AML-193 (cell line): Measurements from ENCODE around the gene PCDHA2.
"Not testable (repeated sequence)": the region's sequence is repeated elsewhere in the genome, so short reads cannot be mapped to it uniquely, and the experiment has no call there.

Experiments
- DNase-seq, 2 experiments: peaks; one replicate each; lab custom pipeline; 2025; lab: John Stamatoyannopoulos, UW

The PCDHA2 gene

DNA sequence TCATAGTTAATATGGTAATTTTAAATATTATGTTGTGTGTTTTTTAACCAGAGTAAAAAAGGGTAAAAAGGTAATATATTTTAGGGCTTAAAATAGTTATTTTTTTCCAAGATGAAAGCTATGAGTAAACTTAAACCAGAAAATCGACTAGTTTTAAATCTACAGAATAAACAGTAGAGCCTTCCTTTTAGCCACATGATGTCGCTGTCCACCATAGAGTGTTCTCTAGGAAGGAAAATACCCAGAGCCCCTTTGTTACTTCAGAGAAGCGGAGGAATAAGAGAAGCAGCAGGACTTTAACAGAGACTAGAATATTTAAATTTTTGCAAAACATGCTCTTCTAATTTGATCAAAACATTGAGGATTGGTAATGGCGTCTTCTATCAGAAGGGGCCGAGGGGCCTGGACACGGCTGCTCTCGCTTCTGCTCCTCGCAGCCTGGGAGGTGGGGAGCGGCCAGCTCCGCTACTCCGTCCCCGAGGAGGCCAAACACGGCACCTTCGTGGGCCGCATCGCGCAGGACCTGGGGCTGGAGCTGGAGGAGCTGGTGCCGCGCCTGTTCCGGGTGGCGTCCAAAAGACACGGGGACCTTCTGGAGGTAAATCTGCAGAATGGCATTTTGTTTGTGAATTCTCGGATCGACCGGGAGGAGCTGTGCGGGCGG is at the start of gene PCDHA2:
Gene PCDHA2, plus strand, starts transcription at position 258 of the 664 bp plus-strand sequence.
- peak in 1 of 2 experiments; percentile 1 for DNase-seq

GRCh38 chr5:140753561-140753960 is 41.1 kb upstream of the PCDHA2 start:
- no peak for DNase-seq

DNA sequence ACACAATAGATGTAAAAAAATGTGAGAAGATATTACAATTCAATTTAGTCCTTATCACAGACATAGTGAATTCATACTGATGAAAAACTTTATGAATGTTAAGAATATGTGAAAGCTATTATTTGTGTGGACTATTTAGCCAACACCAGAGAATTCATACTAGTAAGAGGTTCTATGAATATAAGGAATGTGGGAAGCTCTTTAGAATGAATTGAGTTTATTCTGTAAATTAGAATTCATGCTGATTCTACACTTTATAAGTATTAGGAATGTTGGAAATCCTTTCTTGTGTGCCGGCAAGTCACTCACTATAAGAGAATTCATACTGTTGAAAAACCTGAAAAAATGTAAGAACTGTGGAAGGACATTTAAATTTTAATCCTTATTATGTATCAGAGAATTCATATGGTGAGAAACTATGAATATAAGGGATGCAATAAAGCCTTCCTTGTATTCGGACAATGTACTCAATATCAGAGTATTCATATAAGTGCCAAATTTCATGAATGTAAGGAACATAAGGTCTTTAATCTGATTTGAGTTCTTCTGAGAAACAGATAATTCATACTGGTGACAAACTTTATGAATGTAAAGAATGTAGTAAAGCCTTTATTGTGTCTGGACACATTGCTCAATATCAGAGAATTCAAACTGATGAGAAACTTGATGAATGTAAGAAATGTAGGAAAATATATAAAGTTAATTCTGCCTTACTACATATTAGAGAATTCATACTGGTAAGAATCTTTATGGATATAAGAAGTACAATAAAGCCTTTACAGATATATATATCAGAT is 30.3 kb upstream of the PCDHA2 start:
- no peak for DNase-seq

DNA sequence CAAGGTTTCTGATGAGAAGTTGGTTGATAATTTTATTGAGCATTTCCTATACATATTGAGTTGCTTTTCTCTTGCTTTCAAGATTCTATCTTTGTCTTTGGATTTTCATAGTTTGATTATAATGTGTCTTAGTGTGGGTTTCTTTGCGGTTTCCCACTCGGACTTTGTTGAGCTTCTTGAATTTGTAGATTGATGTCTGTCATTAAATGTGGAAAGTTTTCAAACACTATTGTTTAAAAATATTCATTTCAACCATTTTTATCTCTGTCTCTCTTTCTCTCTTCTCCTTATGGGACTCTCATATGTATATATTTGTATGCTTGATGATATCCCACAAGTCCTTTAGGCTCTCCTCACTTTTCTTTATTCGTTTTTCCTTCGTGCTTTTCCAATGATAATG is 27.2 kb upstream of the PCDHA2 start:
- no peak for DNase-seq

- no peak for DNase-seq
Observed at GRCh38 chr5:140780512-140780911, 14.1 kb upstream of the PCDHA2 start.

DNA sequence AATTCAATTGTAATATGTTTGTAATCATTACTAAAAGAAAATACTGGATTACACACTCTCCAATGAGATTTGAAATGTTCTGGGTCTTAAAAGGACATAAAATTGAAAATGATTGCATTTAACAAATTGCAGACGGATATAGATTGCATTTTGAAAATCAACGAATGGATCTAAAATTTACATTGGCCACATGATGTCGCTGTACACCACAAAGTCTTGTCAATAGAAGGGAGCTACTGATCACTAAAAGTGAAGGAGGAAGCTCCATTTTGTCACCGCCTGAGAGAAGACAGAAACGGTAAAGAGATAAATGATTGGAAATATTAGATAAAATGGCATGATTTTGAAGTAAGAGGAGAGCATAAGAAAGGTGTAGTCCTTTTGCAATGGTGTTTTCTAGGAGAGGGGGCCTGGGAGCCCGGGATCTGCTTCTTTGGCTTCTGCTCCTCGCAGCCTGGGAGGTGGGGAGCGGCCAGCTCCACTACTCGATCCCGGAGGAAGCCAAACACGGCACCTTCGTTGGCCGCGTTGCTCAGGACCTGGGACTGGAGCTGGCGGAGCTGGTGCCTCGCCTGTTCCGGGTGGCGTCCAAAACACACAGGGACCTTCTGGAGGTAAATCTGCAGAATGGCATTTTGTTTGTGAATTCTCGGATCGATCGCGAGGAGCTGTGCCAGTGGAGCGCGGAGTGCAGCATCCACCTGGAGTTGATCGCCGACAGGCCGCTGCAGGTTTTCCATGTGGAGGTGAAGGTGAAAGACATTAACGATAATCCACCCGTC is 8.6 kb upstream of the PCDHA2 start, which contains the start of gene PCDHA1:
Gene PCDHA1, plus strand, starts transcription at position 236 of the 782 bp plus-strand sequence.
- peak; percentile 52 to 54 for DNase-seq

DNA sequence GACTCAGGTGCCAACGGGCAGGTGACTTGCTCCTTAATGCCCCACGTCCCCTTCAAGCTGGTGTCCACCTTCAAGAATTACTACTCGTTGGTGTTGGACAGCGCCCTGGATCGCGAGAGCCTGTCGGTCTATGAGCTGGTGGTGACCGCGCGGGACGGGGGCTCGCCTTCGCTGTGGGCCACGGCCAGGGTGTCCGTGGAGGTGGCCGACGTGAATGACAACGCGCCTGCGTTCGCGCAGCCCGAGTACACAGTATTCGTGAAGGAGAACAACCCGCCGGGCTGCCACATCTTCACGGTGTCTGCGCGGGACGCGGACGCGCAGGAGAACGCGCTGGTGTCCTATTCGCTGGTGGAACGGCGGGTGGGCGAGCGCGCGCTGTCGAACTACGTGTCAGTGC is 7.2 kb upstream of the PCDHA2 start:
- not testable (repeated sequence) for DNase-seq

- DNase-seq: not testable (repeated sequence)
Observed at GRCh38 chr5:140787849-140788504, 6.7 kb upstream of the PCDHA2 start.

GRCh38 chr5:140791089-140791488 is 3.6 kb upstream of the PCDHA2 start:
- DNase-seq: peak; percentile 77 to 78

- DNase-seq: no peak
Observed at GRCh38 chr5:140795259-140795641, 598 bp downstream of the PCDHA2 start.

- not testable (repeated sequence) for DNase-seq
Observed at GRCh38 chr5:140796072-140796717, 1.5 kb downstream of the PCDHA2 start.

DNA sequence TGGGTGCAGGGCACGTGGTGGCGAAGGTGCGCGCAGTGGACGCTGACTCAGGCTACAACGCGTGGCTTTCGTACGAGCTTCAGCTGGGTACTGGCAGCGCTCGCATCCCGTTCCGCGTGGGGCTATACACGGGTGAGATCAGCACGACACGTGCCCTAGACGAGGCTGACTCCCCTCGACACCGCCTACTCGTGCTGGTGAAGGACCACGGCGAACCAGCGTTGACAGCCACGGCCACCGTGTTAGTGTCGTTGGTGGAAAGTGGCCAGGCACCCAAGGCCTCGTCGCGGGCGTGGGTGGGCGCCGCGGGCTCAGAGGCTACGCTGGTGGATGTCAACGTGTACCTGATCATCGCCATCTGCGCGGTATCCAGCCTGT is 2.1 kb downstream of the PCDHA2 start:
- DNase-seq: no peak

DNA sequence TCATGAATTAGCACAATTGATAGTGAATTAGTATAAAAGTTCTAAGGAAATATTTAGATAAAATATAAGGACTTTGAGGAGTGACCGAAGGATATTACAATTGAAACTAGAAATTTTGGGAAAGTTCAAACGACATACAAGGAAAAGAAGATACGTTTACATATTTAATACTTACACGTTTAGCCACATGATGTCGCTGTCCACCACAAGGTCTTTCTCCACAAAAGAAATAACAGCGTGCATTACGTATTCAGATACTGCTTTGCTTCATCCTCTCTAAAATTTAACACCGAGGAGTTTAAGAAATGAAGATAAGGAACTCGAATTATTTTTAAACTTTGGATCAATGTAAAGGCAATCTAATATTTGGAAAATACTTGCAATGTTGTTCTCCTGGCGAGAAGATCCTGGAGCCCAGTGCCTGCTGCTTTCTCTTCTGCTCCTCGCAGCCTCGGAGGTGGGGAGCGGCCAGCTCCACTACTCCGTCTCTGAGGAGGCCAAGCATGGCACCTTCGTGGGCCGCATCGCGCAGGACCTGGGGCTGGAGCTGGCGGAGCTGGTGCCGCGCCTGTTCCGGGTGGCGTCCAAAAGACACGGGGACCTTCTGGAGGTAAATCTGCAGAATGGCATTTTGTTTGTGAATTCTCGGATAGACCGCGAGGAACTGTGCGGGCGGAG is 6.3 kb downstream of the PCDHA2 start, which contains the start of gene PCDHA3:
Gene PCDHA3, plus strand, starts transcription at position 242 of the 678 bp plus-strand sequence.
- no peak for DNase-seq

DNA sequence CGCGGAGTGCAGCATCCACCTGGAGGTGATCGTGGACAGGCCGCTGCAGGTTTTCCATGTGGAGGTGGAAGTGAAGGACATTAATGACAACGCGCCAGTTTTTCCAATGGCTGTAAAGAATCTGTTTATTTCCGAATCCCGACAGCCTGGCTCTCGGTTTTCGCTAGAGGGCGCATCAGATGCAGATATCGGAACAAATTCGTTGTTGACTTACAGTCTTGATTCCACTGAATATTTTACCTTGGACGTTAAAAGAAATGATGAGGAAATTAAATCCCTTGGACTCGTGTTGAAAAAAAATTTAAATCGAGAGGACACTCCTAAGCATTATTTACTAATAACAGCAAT is 6.8 kb downstream of the PCDHA2 start:
- DNase-seq: no peak

DNA sequence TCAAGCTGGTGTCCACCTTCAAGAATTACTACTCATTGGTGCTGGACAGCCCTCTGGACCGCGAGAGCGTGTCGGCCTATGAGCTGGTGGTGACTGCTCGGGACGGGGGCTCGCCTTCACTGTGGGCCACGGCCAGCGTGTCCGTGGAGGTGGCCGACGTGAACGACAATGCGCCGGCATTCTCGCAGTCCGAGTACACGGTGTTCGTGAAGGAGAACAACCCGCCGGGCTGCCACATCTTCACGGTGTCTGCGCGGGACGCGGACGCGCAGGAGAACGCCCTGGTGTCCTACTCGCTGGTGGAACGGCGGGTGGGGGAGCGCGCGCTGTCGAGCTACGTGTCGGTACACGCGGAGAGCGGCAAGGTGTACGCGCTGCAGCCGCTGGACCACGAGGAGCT is 7.7 kb downstream of the PCDHA2 start:
- DNase-seq: not testable (repeated sequence)

- DNase-seq: no peak
Observed at GRCh38 chr5:140802781-140803271, 8.2 kb downstream of the PCDHA2 start.

GRCh38 chr5:140806834-140807775 is 12.5 kb downstream of the PCDHA2 start, which contains the start of gene PCDHA4:
Gene PCDHA4 (plus strand): TSS chr5:140807068.
- DNase-seq: no peak

DNA sequence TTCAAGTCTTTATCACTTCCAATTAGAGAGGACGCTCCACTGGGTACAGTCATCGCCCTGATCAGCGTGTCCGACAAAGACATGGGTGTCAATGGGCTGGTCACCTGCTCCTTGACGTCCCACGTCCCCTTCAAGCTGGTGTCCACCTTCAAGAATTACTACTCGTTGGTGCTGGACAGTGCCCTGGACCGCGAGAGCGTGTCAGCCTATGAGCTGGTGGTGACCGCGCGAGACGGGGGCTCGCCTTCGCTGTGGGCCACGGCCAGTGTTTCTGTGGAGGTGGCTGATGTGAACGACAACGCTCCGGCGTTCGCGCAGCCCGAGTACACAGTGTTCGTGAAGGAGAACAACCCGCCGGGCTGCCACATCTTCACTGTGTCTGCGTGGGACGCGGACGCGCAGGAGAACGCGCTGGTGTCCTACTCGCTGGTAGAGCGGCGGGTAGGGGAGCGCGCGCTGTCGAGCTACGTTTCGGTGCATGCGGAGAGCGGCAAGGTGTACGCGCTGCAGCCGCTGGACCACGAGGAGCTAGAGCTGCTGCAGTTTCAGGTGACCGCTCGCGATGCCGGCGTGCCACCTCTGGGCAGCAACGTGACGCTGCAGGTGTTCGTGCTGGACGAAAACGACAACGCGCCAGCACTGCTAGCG is 13.7 kb downstream of the PCDHA2 start:
- DNase-seq: not testable (repeated sequence)

DNA sequence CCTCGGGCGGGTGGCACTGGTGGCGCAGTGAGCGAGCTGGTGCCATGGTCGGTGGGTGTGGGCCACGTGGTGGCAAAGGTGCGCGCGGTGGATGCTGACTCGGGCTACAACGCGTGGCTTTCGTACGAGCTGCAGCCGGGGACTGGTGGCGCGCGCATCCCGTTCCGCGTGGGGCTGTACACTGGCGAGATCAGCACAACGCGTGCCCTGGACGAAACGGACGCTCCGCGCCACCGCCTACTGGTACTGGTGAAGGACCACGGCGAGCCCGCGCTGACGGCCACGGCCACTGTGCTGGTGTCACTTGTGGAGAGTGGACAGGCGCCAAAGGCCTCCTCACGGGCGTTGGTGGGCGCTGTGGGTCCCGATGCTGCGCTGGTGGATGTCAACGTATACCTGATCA is 14.2 kb downstream of the PCDHA2 start:
- no peak for DNase-seq
